Hepatocyte (in vitro differentiated cells): Measurements from ENCODE around the gene KCNMA1.

ENCODE experiments used
- CTCF ChIP-seq: fragments of 200-600 bp; sonication (generic); IDR thresholded peaks from 2 replicates; pipeline ENCODE4 v1.5.1; 2016; ENCODE audit warnings: antibody characterized with exemption, mild to moderate bottlenecking; ENCODE audit not compliant: poor library complexity
- EZH2 ChIP-seq: fragments of 200-600 bp; sonication (generic); IDR thresholded peaks from 2 replicates; pipeline ENCODE4 v1.6.1; 2016; ENCODE audit warnings: antibody characterized with exemption, mild to moderate bottlenecking, borderline replicate concordance

- no peak for TF ChIP-seq CTCF
- no peak for TF ChIP-seq EZH2
Observed at GRCh38 chr10:77300682-77301302, 336.8 kb downstream of the KCNMA1 start.
